GM10248 (cell line): ENCODE data around the gene DEPDC1B.
"Not testable (repeated sequence)": the region's sequence is repeated elsewhere in the genome, so short reads cannot be mapped to it uniquely, and the experiment has no call there.

Source experiments
- CTCF ChIA-PET: fragments of 300-600 bp; sonication (Branson Sonifier 250); formaldehyde crosslinking; extraction: SDS; loops from one replicate; lab custom pipeline; 2021; ENCODE audit warnings: antibody characterized with exemption; lab: Yijun Ruan, JAX
- POLR2A ChIA-PET: fragments of 350-650 bp; sonication (Branson Sonifier 250); formaldehyde crosslinking; extraction: SDS; loops from one replicate; lab custom pipeline; 2020; ENCODE audit warnings: antibody characterized with exemption; lab: Yijun Ruan, JAX
- DNase-seq: peaks from one replicate; pipeline ENCODE4 v3.0.0; 2012; ENCODE audit errors: extremely low spot score
- CTCF ChIP-seq: IDR thresholded peaks from 2 replicates; pipeline ENCODE4 v1.5.1; 2012; ENCODE audit warnings: mild to moderate bottlenecking, low read depth; ENCODE audit errors: extremely low read depth, missing control alignments, control extremely low read depth

DEPDC1B gene

GRCh38 chr5:60568646-60569045, 131.3 kb downstream of the DEPDC1B start:
- no peak for DNase-seq
- no peak for TF ChIP-seq CTCF
- ChIA-PET CTCF (no interaction called here), POLR2A (no interaction called here)

- DNase-seq = no peak
- no peak for TF ChIP-seq CTCF
- CTCF ChIA-PET = no interaction called here
- POLR2A ChIA-PET = no interaction called here
These were observed 136.2 kb downstream of the DEPDC1B start for GRCh38 chr5:60563696-60564324.

GRCh38 chr5:60553291-60553690, 146.7 kb downstream of the DEPDC1B start:
- CTCF ChIA-PET, DNase-seq, POLR2A ChIA-PET: not testable (repeated sequence)

- POLR2A ChIA-PET = no interaction called here
- CTCF ChIA-PET = interaction anchor here (1.0 kb wide), 1 partner anchor 10 kb away, joined by 3 read pairs; no protein-coding TSS in a partner anchor
- no peak for TF ChIP-seq CTCF
- no peak for DNase-seq
These were observed 148.1 kb downstream of the DEPDC1B start for GRCh38 chr5:60551829-60552228.

GRCh38 chr5:60551250-60551649, 148.7 kb downstream of the DEPDC1B start:
- ChIA-PET POLR2A (no interaction called here), CTCF (interaction anchor here (1.0 kb wide), 1 partner anchor 9 kb away, joined by 3 read pairs; no protein-coding TSS in a partner anchor)
- no peak for DNase-seq
- TF ChIP-seq CTCF = no peak

- TF ChIP-seq CTCF = no peak
- ChIA-PET POLR2A (no interaction called here), CTCF (no interaction called here)
- DNase-seq = no peak
These were observed 149.7 kb downstream of the DEPDC1B start for GRCh38 chr5:60550311-60550710.

- DNase-seq = no peak
- POLR2A ChIA-PET = no interaction called here
- TF ChIP-seq CTCF = no peak
- CTCF ChIA-PET = no interaction called here
These were observed 150.1 kb downstream of the DEPDC1B start for GRCh38 chr5:60549841-60550240.
